GM15510 (cell line): Measurements from ENCODE around the gene ARSI.

Experiments
- POLR2A ChIP-seq: IDR thresholded peaks from 3 replicates; pipeline ENCODE4 v1.6.1; 2011; ENCODE audit warnings: borderline replicate concordance; ENCODE audit not compliant: insufficient read length; ENCODE audit errors: extremely low read depth

The ARSI gene

DNA sequence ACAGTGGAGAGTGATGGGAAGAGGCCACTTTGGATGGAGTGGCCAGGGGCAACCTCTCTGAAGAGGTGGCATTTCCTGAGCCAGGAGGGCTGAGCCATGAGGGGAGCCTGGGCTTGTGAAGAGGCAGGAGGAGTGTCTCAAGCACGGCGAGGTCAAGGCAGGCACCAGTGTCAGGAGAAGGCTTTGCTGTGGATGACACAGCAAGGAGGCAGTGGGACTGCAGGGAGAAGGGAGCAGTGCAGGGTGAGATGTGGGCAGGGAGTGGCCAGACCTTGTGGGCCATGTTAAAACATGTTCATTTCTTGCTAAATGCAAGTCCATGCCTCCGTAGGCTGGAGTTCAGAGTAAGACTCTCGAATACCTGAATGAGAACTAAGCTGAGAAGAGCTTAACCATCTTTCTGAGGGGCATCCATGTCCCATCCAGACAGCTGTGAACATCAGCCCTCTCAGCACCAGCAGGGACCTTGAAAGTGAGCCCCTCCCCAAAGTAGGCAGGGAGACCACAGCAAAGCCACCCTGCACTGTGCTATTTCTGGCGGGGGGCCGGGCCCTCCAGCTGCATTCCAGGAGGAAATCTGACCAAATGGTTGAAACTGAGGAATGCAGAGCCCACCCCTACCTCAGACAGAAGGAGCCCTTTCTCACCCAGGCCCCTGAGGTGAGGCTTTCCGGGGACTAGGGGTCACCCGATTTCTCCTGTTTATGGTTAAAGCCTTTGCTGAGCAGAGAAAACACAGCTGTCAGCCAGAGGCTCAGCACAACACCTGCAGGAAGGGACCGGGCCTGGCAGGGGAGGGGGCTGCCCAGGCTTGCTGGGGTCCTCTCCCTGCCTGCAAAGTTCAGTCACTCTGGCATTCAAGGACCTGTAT lies 16.1 kb upstream of the ARSI start:
- no peak for TF ChIP-seq POLR2A

DNA sequence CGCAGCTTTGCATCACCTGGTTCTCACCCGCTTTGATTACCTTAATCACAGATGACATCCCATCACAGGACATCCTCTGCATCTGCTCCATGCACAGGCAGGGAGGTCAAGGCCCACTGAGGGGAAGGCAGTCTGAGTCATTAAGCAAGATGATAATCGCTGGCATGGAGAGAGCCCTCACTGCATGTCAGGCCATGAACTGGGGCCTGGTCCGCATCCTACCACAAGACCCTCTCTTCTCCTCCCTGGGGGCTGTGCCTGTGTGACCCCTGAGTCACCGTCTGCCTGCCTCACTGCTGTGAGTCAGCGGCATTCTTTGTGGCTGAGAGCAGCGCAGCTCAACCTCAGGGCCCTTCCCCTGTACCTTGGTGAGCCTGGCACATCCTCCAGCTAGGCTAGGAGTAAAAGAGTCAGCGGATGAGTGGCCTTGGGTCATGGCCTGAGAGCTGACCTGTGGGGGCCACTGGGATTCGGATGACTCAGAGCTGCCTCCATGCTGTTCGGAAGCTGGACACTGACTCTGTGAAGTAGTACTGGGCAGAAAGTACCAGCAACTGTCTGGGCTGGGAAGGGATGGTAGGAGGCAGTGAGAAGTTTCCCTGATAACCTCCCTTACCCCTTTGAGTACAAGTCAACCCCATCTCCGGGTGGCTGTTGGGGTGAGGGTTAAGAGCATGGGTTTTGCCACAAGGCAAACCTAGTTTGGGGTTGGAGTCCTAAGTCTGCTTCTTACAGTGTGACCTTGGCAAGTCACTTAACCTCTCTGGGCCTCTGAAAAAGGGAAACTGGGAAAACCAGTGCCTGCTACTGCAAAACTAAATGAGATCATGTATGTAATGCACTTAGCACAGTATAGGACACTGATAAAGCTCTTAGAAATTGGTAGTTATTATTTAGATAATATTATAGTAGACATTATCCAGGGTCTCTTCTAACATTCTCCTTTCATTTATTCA lies 14.6 kb upstream of the ARSI start:
- no peak for TF ChIP-seq POLR2A

DNA sequence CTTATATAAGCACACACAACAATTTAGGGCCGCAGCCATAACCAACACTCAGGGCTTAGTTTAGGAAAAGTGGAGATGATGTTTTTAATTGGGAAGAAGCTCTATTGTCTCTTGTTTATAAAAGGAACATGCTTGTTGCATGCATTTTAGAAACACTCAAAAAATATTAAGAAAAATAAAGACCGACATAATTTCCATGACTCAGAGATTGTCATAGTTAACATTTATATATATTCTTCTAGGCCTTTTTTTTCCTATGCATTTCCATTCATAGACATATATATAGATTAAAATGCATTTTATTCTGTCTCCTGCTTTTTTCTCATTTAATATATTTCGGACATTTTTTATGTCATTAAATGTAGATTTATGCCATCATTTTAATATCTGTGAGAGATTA lies 13.6 kb upstream of the ARSI start:
- TF ChIP-seq POLR2A, result no peak

DNA sequence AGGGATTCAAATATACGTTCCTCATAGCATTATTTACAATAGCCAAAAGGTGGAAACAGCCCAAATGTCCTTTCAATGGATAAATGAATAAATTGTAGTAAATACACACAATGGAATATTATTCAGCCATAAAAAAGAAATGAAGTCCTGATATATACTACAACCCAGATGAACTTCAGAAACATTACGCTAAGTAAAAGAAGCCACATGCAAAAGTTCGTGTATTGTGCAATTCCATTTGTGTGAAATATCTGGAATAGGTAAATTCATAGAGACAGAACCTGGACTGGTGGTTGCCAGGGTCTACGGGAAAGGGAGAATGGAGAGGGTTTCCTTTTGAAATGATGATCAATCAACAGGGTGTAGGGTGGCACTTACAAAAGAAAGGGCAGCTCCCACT lies 12.5 kb upstream of the ARSI start:
- TF ChIP-seq POLR2A, result no peak

DNA sequence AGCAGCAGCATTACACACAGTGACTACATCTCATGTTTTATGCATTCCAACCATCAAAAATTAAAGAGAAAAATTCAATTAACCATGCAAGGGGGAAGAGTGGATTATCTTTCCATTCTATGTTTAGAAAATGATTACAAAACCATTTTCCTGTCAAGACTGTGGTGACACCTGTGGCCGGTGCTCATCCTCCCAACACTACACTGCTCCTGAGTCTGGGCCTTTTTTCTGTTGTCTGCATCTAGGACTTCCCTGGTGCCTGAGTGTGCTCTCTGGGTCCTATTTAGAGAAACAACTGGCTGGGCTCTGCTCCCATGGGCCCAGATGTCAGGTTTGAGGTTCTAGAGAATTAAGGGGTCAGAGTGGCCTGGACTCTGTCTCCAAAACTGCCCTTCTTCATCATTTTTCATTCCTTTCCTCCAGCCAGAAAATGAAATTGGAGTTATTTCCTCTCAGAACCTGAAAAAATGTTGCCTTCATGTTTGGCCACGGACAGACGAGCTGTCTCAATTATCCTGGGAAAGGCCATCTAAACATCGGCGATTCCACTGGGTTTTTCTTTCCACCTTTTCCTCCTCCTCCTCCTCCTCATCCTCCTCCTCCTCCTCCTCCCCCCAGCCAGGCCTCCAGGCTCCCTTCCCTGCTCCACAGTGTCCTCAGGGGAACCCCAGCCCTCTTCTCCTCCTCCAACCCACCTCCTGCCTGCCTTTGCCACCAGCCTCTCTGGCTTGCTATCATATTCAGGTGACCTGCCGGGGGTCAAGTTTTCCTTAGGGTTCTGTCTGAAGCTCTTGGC lies 11.4 kb upstream of the ARSI start:
- no peak for TF ChIP-seq POLR2A

DNA sequence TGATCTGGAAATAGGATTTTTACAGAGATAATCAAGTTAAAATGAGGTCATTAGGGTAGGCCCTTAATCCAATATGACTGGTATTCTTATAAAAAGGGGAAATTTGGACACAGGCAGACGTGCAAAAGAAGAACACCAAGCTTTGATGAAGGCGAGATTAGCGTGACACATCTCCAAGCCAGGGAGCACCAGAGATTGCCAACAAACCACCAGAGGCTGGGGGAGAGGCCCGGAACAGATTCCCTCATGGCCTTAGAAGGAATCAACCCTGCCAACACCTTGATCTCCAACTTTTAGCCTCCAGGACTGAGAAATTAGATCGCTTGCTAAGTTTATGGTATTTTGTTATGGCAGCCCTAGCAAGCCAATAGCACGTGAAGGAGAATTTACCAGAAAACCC lies 10.8 kb upstream of the ARSI start:
- no peak for TF ChIP-seq POLR2A

DNA sequence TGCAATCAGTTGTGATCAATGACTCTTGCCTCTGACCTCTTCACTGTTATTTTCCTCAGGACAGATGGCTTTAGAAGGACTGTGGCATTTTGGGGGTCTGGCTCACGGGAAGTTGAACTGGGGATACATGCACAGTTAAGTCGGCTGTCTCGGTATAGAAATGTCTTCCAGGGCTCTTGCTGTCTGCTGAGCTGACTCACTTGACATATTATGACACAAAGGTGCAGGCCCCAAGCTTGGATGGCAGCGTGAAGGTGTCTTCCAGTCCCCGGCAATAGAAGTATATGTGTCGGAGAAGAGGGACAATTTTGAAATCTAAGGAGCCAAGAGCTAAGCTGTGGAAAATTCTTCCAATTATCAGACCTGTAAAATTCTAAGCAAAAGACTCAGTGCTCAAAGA lies 9.8 kb upstream of the ARSI start:
- no peak for TF ChIP-seq POLR2A

DNA sequence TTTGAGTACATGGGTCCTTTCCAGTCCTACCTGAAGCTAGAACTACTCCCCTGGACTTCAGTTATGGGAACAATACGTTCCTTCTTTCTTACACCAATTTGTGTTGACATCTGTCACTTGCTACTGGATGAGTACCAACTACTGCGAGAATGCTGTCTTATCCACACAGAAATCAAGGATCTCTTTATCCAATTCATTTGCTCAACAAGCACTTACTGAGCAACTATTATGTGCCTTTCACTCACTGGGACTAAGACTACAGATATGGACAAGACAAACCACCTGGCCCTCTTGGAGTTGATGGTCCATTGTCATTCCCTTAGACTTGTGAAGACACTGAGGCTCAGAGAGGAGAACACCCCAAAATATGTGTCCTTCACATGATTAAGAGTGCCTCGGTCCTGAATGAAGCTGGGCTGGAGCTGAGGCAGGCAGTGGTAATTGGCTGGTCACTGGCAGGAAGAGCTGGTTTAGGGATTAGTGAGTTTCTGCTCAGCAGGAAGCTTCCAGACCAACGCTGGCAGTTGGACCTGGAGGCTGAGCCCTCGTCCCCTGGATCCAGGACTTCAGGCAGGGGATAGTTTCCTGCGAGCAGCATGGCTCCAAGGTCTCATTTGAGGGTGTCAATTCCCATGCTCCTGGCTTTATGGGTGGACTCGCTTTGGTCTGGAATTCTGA lies 8.4 kb upstream of the ARSI start:
- no peak for TF ChIP-seq POLR2A

DNA sequence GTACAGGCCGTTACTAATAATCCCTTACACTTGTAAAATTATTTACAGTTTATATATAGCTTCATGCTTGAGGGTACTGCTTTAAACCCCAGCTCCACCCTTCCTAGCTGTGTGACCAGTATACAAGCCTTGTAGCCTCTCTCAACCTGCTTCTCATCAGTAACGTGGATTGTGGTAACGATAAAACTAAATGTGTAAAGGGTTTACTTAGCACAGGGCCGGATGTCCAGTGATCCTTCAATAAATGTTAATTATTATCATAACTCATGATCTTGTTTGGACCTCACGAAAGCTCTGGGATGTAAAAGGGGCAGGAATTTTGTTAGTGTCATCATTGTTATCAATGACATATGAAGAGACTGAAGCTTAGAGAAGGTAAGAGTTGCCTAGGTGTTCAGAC lies 7.5 kb upstream of the ARSI start:
- TF ChIP-seq POLR2A, result no peak

DNA sequence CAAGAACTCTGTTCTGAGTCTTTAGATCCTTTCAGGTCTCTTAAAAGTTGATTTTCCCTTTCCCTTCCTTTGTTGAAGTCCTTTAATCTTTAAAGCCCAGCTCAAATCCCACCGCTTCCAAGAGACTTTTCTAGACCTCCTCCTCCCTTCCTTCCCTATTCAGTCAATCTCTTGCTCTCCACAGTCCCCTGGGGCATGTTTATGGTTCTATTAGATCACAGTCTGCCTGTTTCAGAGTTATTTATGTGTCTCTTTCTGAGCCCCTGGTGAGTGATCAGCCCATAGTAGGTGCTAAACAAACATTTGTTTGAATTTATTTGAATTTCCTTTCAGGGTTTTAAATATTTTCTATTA lies 7.2 kb upstream of the ARSI start:
- no peak for TF ChIP-seq POLR2A

DNA sequence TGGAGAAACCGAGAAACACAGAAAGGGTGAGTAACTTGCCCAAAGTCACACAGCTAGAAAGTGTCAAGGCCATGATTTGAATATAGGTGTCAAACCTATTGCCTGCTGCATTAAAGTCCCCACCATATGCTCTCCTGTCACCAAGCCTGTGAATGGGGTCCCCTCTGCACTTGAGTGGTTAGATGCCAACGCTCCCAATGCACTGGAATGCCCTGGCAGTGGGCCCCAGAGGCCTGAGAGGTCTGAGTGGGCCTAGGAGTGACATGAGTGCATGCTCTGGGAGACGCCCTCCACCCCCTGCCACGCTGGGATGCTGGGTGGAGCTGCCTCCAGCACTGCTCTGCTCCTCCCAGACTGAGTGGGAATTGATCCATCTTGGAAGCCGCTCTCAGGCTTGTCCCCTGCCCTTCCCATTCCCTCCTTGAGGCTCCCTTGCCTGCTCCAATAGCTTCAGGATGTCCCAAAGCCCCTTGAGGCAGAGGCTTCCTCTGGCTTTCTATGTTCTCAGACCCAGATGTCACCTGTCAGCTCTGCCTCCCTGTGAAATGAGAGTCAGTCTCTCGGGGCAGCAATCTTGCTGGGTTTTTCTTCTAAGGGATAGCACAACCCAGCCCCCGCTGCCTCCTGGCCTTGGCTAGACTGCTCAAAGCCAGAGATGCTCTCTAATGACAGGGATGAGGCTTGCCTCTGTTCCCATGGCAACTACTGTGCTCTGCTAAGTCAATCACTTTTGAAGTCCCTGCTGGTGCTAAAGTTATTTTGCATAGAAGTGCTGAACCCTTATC lies 6.6 kb upstream of the ARSI start:
- TF ChIP-seq POLR2A, result no peak

DNA sequence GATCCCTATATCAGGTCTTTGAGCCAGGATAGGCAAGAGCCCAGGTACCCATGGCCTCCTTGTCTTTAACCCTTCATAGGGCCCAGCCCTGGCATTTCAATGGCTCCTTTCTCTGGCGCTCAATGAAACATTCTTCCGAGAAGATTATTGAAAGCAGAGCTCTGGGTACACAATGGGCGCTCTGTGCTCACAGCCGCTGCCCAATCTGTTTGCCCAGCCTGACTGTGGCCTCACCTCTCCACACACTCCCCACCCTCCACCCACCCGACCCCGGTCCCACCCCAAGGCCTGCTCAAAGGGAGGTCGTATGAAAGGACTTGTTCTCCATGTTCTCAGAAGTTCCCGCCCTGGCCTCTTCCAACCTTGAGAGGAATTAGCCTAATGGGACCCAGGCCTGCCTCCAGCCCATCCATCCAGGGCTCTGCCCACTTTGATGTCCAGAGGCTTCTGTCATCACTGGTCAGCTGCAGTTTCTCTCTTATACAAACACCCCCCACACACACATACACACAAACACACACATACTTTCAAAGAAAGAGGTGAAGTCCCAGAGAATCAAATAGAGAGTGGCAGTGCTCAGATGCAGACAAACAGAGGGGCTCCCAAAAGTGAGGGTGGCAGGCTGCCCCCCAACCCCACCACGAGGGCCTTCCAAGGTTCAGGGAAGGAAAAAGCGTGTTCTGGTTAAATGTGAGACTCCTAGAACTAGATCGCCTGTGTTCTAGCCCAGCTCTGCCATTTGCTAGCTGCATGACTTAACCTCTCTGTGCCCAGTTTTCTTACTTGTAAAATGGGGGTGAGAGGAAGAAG lies 5.1 kb upstream of the ARSI start:
- no peak for TF ChIP-seq POLR2A

DNA sequence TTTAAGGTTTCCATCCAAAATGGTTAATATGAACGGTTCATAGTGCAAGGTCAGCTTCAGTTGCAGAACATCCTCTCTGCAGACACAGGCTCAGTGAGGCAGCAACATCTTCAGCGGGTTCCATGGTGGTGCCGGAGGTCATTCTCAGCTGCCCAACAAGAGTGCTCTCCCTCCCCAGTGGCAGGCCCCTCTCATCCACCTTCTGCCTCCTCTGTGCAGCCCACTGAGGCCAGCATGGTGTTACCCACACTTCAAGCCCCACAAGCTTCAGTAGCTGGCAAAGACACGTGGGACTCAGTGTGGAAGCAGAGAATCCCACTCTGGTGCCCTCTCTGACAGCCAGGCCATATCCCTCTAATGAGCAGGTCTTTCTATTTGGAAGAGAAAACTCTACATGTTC lies 4.1 kb upstream of the ARSI start:
- TF ChIP-seq POLR2A, result no peak
